ENCODE results near the gene PLD4. TPM values are rescaled to one million over a fixed set of nuclear protein-coding genes. Genes with fewer than 3 reads are reported as not detected.
"Not testable (repeated sequence)": the region's sequence is repeated elsewhere in the genome, so short reads cannot be mapped to it uniquely, and the experiment has no call there.

The PLD4 gene
- total RNA-seq, 1 donor from 2014 or later: 2.6 TPM

DNA sequence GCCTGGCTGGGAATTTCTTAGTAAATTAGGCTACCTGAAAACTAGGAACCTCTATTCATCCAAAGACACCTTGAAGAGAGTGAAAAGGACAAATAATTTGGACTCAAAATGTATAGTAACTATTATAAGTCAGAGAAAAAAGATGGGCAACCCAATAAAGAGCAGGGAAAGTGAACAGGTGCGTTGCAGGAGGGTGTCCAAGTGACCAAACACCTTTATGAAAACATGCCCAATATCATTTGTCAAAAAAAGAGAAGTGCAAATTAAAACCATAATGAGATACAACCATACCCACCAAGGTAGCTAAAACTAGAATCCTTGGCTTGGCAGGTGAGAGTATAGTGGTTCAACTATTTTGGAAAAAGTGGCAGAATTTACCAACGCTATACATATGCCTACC lies 24.9 kb upstream of the PLD4 start:
- DNase-seq (ENCODE audit: low spot score): no peak

DNA sequence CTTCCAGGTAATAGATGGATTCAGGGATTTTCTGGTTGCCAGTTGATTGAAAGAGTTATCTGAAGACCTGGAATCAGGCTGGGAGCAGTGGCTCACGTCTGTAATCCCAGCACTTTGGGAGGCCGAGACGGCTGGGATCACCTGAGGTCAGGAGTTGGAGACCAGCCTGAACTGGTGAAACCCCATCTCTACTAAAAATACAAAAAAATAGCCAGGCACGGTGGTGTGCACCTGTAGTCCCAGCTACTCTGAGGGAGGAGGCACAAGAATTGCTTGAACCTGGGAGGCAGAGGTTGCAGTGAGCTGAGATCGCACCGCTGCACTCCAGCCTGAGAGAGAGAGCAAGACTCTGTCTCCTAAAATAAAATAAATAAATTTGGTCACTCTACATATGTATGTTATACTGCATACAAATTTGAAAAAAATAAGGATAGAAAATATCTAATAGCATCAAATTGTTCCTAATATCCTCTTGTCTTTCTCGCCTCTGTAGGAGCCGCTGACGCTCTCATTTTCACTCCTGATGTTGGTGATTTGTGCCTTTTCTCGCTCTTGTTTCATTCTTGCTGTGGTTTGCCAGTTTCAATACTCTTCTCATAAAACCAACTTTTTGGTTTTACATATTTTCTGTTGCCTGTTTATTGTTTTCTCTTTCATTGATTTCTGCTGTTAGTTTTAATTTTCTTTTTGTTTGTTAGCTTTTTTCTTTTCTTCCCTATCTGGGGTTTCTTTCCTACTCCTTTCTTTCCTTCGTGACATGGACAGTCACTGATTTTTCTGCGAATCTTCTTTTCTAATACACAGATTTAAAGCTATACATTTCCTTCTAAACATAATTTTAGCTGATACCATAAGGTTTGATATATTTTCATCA lies 23.8 kb upstream of the PLD4 start:
- no peak for DNase-seq (ENCODE audit: low spot score)

DNA sequence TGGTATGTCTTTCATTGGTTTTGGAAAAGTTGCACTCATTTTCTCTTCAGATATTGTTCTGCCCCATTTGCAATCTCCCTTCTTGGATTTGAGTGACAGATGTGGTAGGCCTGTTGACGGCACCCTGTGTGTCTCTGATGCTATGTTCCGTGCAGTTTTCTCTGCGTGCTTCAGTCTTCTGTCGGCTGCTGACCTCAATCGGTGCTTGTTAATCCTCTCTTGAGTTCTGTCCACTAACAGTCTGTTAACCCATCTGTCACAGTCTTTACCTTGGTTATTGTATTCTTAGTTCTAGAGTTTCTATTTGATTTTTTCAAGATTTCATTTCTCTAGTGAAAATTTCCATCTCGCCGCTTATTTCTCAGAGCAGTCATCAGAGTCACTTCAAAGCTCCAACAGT lies 20.7 kb upstream of the PLD4 start:
- no peak for DNase-seq (ENCODE audit: low spot score)

DNA sequence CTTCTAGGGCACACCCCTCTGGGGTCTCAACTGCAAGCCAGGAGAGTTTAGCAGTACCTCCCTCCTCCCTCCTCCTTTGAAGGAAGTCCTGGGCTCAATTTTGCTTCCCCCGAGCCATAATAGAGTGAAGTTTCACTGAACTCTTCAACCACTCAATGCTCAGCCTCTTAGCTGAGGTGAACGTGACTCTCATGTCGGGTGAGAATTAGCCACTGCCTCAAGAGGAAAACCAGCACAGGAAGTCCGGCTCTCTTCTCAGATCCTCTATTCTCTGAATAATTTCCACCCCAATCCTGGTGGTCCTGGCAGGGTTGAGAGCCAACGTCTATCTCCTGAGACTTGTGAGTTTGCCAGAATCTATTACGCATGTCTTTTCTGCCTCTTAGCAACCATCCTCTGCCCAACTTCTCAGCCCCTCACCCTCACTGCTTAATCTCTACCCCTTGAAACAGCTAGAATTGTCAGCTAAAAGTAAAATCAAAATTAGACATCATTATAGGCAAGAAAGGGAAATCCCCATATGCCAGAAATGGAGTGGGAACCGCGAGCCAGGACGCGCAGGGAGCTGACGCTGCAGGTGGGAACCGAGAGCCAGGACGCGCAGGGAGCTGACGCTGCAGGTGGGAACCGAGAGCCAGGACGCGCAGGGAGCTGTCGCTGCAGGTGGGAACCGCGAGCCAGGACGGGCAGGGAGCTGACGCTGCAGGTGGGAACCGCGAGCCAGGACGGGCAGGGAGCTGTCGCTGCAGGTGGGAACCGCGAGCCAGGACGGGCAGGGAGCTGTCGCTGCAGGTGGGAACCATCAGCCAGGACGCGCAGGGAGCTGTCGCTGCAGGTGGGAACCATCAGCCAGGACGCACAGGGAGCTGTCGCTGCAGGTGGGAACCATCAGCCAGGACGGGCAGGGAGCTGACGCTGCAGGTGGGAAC lies 19.8 kb upstream of the PLD4 start:
- not testable (repeated sequence) for DNase-seq (ENCODE audit: low spot score)

DNA sequence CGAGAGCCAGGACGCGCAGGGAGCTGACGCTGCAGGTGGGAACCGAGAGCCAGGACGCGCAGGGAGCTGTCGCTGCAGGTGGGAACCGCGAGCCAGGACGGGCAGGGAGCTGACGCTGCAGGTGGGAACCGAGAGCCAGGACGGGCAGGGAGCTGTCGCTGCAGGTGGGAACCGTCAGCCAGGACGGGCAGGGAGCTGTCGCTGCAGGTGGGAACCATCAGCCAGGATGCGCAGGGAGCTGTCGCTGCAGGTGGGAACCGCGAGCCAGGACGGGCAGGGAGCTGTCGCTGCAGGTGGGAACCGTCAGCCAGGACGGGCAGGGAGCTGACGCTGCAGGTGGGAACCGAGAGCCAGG lies 19.1 kb upstream of the PLD4 start:
- DNase-seq (ENCODE audit: low spot score): not testable (repeated sequence)

DNA sequence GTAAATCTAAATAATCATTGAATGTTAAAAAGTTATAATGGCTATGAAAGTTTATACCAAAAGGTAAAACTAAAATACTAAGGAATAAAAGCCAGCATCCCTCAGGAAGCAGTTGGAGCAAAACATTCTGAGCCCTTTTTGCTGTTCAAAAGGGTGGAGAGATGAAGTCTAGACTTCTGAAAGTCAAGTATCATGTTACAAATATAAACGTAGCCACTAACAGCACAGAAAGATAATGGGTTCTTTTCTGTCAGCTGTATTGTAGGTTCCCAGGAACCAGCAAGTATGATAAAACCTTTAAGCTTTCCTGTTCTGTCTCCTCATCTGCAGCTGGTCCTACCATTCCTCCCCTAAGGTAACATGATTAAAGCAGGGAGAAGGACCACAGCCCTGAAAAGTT lies 16.4 kb upstream of the PLD4 start:
- DNase-seq (ENCODE audit: low spot score): no peak

DNA sequence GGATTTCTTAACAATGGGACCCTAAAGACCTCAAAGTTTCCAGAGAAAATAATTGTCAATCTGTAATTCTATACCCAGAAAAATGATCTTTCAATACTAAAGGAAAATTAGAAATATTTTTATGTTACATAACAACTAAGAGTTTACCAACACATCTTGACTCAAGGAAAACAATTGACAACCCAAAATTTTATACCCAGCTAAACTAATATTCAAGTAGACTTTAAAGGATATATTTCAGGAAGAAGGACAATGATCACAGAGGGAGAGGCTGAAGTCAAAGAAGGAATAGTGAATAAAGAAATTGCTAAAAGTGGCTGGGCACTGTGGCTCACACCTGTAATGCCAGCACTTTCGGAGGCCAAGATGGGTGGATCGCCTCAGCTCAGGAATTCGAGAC lies 12.6 kb upstream of the PLD4 start:
- DNase-seq (ENCODE audit: low spot score): no peak

DNA sequence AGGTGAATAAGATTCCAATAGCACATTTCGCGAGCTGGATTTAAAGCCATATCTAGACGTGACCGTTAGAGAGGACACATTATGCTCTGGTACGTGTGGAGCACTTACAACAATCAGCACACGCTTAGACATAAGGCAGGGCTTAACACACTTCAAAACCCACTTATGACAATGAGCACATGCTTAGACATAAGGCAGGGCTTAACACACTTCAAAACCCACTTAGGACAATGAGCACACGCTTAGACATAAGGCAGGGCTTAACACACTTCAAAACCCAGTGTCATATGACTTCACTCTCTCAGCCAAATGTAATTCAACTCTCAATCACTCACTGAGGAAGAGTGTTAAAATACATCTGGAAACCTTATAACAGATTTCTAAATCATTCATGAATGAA lies 11.2 kb upstream of the PLD4 start:
- no peak for DNase-seq (ENCODE audit: low spot score)

DNA sequence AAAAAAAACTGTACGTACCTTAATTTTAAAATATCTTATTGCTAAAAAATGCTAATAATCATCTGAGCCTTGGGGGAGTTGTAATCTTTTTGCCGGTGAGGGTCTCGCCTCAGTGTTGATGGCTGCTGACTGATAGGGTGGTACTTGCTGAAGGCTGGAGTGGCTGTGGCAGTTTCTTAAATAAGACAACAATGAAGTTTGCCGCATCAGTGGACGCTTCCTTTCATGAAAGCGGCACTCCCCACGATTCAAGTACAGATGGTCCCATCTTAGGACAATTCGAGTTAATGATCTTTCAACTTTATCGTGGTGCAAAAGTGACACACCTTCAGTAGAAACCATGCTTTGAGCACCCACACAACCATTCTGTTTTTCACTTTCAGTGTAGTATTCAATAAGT lies 7.6 kb upstream of the PLD4 start:
- no peak for DNase-seq (ENCODE audit: low spot score)

DNA sequence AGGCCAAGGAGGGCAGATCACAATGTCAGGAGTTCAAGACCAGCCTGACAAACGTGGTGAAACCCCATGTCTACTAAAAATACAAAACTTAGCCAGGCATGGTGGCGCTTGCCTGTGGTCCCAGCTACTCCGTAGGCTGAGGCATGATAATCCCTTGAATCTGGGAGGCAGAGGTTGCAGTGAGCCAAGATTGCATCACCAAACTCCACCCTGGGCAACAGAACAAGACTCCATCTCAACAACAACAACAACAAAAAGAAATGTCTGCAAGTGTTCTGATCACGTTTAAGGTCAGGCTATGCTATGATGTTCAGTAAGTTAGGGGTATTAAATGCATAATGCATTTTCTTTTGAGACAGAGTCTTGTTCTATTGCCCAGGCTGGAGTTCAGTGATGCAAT lies 6.7 kb upstream of the PLD4 start:
- DNase-seq (ENCODE audit: low spot score): no peak

DNA sequence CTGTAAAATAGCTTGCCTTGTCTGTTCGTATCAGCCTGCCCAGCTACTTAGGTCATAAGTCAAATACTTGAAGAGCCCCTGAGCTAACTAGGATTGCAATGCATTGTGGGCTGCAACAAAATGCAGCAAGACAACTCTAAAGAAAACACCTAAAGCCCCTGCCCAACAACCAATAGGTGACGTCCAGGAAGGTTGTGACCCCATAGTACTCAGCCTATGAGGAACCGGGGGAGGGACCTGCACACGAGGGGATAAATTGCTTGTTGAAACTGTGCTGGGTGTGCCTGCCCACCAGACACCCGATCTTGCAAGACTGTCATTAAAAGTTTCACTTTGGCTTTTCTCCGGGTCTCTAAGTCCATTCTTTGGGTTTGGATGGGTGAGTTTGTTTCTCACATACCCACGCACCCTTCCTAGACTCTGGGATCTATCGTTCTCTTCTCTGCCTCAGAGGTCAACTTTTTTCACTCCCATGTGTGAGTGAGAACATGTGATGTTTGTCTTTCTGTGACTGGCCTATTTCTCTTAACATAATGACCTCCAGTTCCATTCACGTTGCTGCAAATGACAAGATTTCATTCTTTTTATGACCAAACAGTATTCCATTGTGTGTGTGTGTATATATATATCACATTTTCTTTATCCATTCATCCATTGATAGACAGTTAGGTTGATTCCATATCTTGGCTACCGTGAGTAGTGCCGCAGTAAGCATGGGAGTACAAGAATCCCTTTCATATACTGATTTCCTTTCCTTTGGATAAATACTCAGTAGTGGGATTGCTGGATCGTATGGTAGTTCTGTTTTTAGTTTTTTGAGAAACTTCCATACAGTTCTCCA lies 5.3 kb upstream of the PLD4 start:
- not testable (repeated sequence) for DNase-seq (ENCODE audit: low spot score)

DNA sequence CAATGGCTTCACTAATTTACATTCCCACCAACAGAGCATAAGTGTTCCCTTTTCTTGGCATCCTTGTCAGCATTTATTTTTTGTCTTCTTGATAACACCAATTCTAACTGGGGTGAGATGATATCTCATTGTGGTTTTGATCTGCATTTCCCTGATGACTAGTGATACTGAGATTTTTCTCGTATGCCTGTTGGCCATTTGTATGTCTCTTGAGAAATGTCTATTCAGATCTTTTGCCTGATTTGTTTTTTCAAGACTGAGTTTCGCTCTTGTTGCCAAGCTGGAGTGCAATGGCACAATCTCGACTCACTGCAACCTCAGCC lies 4.7 kb upstream of the PLD4 start:
- no peak for DNase-seq (ENCODE audit: low spot score)

DNA sequence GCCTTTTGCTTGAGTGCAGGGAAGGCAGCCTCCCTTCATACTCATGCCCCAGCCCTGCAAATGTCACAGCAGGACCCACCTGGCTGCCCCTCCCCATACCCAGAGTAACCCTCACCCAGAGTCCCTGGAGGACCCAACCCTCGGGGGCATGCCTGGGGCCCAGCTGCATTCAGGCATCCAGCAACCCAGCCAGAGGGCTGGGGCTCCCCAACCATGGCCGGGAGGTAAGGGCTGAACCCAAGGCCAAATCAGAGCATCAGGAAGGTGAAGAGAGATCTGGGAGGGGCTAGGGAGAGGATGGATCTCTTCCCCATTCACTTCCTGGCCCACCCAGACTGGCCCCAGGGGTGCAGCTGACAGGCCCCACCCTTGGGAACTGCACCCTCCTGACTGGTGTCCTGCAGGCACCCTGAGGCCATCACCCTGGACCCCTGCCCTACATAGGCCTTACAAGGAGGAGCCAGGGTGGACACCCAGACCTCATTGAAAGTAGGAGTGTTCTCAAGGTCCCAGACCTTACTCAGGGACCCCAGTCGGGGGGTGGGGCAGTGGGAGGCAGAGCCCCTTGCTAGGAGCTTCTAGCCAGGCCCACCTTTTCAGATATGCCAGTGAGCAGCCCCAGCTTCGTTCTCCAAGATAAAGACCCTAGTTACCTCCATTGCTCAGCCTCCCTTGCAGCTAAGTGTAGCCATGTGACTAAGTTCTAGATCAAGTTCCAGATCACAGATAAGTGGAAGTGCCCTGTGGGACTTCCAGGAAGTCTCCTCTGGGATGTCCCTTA lies 849 bp upstream of the PLD4 start:
- DNase-seq (ENCODE audit: low spot score): no peak

DNA sequence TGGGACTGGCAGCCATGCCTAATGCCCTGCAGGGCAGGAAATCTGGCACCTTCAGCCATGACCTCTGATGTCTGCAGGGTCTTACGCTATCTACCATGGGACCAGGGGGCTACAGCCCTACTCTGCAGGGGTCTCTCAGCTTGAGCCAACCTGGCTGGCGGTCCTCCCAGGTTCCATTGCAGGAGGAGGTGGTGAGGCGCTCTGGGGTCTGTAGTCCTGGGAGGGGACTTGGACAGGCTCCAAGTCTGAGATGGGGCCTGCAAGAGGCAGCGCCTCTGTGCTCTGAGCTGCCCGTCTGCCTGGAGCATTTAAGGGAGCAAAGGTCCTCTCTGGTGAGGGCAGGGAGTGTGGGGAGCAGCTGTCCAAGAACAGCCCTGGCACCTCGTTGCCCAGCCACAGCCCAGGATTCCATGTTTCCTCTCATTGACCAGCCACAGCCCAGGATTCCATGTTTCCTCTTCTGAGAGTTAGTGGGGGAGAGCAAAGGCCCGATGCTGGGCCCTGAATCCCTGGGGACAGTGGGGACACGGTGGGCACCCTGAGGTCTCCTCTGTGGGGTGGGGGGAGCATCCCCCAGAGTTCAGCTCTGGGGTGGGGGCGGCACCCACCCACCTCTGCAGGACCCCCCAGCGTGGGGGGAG lies 655 bp downstream of the PLD4 start:
- no peak for DNase-seq (ENCODE audit: low spot score)

DNA sequence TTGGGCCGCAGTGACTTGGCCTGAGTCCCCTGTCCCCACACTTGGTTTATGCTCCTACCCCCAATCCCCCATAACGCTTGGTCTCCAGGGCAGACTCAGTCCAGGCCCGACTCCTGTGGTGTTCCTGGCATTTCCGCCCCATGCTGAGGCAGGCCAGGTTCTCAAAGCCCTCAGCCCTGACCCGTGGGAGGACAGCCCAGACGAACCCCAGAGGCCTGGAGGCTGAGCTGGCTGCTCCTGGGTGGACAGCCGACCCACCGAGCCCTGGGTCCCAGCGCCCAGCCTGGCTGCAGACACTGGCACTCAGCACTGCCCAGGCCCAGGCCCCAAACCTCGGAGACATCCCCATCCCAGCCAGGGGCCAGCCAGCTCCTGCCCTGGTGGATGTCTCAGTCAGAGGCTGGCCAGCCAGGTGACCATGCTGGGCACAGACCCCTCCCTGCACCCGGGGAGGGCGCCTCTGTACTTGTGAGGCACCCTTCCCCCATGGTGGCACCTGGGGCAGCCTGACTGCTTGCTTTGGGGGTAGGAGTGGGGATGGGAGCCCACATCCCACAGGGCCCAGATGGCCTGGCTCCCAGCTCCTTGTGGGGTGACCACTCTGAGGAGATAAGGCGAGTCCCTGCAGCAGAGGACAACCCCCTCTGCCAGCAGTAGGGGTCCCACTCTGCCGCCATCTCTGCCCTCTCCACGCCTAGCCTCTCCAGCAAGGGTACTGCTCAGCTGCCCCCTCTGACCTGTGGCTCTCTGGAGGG lies 1.4 kb downstream of the PLD4 start:
- DNase-seq (ENCODE audit: low spot score): no peak

DNA sequence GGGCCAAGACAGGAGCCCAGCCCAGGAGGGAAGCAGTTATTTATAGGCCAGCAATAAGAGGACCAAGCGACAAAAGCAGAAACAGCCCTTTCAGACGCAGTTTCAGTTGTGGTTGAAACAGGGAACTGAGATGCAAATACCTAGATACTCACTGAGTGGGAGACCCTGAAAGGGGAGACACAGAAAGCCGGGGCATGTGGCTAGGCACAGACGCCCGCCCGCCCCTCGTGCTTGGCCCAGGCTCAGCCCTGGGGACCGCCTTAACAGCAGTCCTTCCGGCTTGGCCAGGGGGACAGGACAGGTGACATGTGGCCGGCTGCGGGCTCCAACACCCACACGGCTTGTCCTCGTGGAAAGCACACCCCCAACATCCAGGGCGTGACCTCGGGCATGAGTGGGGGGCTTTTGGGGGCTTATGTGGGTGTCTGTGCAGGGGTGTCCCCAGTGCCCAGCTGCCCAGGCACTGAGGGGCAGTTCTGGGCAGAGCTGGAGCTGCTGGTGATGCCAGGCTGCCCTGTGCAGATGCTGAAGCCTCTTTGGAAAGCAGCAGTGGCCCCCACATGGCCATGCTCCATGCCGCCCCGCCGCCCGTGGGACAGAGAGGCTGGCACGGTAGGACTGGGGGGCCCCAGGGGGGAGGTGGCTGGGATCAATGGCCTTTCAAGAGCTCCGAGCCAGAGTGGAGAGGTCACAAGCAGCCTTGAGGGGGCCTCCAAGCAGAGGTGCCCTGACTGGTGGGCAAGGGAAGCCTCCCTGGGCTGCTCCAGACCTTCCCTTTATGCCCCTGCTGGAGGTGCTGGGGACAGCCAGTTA lies 2.1 kb downstream of the PLD4 start:
- DNase-seq (ENCODE audit: low spot score): no peak

DNA sequence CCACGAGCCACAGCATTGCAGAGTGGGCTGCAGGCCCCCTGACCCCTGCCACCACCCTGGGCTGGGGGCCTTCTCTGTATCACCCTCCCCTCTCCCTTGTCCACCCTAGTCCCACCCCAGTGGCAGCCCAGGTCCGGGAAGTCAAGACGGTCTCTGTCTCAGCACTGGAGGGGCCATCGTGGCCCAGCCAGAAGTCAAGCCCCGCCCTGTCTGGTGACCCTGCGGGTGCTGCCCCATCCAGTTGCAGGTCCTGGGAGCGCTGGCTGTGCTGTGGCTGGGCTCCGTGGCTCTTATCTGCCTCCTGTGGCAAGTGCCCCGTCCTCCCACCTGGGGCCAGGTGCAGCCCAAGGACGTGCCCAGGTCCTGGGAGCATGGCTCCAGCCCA lies 2.7 kb downstream of the PLD4 start:
- DNase-seq (ENCODE audit: low spot score): no peak

DNA sequence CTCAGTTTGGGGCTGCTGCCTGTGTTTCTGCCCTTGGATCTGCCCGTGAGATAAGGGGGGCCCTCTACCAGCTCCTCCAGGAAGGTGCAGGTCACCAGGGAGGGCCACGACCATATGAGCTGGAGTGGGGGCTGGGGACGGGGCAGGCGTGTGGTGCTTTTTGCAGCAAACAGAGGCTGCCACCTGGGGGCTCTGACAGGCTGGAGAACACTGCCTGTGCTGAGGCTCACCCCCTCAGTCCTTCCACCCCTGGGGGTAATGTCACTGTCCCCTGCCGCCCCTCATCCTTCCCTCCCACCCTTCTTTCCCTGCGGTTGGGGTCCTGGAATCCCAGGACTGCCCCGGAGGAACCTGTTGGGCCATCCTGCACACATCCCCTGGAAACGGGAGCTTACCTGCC lies 3.2 kb downstream of the PLD4 start:
- DNase-seq (ENCODE audit: low spot score): no peak

DNA sequence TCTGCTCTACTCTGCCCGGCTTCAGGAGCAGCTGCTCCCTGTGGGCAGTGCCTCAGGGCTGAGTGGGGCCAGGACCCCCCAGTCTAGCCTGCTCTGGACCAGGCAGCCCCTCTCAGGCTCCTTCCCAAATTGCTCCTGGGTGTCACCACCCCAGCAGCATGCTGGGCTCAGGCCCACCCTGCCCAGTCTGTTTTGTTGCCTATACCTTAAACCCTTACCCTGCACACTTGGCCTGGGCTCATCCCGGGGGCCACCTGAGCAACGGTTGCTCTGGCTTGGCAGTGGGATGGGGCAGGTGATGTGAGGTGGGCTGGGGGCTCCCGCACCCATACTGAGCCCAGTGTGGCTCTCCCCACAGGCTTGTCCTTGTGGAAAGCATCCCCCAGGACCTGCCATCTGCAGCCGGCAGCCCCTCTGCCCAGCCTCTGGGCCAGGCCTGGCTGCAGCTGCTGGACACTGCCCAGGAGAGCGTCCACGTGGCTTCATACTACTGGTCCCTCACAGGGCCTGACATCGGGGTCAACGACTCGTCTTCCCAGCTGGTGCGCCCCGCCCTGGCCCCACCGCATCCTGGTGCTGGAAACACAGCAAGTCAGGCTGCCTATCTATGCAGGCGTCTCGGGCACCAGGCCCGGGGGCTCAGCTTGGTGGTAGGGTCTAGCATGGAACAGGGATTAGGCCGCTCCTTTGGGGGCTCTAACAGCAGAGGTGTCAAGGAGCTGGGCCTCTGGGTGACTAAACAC lies 3.9 kb downstream of the PLD4 start:
- DNase-seq (ENCODE audit: low spot score): no peak

Measured in ureter (tissue), 1 donor.